Measurements from ENCODE around the gene IMPG2.

Gene IMPG2

DNA sequence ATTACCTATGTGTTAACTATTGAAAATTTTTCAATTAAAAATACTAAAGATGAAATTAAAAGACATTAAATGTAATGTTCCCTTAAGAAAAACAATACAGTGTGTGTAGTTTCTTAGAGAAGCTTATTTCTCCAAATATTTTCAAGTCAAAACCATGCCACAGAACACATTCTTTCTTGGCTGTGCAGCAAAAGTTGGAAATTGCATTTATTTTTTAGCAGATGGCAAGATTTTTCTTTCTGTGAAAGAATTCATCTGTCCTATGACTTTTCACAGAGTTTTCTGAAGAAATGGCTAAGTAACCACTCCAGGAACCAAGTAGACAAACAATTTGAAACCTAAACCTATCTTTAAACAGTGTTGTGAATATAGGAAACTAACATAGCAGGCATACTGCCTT lies 47.2 kb downstream of the IMPG2 start:
- no peak for DNase-seq

DNA sequence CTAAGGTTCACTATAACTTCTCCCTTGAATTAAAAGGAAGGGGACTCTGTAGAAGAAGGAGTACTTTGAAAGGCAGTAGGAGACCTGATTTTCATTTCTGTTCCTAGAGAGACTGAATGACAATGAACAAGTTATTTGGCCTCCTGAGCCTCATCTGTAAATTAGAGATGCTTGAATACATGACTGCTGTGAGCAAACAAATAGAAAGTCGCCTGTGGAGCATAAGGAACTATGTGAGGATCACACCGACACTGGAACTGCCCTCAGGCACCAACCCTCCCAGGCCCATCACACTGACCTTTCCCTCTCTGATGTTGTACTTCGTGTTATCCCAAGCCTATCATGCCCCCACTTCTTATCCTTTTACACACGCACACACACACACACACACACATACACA lies 48.6 kb downstream of the IMPG2 start:
- no peak for DNase-seq

GRCh38 chr3:101270149-101270548 lies 50.2 kb downstream of the IMPG2 start:
- no peak for DNase-seq

DNA sequence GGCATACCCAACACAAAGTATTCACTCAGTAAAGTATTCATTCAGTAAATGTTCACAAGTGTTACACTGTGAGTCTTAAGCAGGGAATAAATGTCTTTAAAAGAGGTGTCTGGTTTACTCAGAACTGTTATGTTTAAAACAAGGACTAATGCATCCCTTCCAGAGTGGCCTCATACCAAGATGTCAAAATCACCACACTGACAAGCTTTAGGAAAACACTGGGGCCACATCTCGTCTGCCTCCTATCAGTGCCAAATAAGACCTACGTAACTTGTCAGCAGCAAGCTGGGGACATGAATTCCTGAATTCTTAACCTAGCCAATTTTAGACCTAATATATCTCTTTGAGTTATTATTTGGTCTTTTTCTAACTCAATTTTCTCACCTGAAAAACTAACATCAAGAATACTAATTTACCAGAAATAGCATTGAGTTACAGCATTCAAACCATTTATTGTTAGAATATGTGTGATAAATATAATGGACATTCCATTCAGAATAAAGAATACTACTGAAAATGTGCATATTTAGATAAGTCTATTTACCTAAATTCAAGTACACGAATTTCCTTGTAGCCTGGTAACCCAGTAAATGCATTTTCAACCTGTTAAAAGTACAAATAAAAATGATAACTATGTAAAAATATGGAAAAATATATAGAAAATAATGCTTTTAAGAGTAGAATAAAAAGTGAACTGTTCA lies 51.3 kb downstream of the IMPG2 start:
- DNase-seq = no peak

DNA sequence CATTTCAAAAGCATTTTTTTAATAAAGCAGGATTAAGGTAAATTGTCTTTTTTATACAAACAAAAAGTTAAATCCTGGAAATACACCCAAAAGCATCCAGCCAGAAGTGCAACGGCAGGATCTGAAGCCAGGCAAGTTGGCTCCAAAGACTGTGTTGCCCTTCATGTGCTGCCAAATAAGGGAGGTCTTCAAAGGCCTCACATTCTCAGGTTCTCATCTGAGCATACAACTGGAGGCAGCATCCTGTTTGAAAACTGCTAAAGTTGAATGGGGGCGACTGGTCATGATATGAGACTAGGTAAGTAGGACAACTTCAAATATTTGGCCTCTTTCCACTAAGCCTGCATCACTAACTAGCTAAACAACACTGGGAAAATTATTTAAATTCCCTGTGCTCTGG lies 52.2 kb downstream of the IMPG2 start:
- DNase-seq = no peak

DNA sequence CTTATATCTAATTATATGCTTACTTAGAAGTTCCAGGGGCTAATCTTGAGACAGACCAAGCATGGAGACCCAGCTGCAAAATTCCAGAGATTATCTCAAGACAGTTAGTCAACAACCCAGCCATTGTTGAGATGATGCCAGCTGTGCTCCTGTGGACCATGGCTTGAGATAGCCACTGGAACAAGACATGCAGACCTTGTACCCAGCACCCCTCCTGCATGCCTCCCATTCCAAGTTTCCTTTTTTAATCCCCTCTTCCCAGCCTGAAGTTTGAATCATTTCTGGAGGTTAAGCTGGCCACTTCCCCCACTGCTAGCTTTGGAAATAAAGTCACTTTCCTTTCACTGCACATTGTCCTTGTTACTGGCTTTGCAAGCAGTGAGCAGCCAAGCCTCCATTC lies 53.8 kb downstream of the IMPG2 start:
- DNase-seq = no peak

DNA sequence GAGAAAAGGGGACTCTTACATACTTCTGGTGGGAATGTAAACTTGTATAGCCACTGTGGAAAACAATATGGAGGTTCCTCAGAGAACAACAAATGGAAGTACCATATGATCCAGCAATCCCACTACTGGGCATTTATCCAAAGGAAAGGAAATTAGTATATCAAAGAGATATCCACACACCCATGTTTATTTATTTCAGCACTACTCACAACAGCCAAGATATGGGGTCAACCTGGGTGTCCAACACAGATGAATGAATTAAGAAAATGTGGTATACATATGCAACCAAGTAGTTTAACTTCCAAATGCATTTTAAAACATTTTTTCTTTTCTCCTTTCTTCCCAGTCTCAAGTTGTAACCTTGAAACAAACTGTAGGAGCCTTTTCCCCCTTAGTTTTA lies 54.3 kb downstream of the IMPG2 start:
- no peak for DNase-seq

DNA sequence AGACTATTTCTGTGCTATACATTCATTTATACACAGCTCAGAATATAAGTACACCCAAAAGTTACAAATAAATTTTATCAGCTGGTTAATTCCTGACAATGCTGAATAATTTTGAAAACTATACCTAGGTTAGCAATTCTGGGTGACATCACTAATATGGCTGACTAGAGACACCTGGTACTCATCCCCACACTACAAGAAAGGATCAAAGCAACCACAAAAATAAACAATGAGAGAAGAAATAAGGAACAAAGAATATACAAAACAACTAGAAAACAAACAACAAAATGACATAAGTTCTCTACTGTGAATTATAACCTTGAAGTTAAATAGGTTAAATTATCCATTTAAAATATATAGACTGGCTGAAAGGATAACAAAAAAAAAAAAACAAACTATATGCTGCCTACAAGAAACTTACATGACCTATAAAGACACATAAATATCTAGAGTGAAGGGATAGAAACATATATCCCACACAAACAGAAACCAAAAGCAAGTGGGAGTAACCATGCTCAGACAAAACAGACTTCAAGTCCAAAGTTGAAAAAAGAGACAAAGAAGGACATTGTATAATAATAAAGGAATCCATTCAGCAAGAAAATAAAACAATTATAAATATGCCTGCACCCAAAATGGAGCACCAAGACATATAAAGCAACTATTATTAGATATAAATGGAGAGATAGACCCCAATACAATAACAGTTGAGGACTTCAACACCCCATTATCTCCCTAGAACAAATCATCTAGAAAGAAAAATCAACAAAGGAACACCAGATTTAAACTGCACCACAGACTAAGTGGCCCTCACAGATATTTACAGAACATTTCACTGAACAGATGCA lies 57.8 kb downstream of the IMPG2 start:
- DNase-seq = no peak

- DNase-seq = no peak
Measured at GRCh38 chr3:101261506-101261905, 58.9 kb downstream of the IMPG2 start.

DNA sequence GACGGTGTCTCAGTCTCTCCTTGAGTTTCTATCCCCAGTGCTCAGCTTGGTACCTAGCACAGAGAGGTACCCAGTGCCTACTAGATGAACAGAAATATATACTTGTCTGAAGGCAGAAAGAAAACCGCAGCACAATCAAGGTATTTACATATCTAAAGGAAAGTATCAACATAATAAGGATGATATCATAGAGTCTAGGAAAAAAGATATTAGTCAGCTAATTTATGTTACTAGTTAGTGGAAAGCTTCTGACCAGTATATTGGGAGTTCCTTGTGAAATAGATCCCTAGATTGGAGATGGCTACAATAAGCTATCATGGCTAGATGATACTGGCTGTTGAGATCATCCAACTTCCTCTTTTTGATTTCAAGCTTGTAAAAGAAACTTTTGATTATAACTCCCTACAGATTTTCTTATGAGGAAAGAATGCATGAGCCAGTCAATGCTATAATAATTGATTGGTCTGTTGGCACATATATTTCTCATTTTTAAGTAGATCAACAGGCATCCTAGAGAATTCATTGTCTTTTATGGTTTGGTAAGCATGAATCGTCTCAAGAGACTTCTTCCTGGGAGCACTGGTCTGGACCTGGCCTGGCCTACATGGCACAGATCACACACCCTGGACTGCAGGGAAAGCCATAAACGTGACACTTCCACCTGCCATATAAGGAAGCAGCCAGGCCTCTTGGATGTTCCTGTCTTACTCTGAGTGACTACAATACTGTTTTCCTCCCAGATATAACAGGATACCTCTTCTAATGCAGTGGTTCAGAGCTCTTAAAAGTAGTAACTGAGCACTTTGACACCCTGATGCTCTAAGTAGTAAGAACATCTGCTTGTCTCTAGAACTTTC lies 60.7 kb downstream of the IMPG2 start:
- no peak for DNase-seq

DNA sequence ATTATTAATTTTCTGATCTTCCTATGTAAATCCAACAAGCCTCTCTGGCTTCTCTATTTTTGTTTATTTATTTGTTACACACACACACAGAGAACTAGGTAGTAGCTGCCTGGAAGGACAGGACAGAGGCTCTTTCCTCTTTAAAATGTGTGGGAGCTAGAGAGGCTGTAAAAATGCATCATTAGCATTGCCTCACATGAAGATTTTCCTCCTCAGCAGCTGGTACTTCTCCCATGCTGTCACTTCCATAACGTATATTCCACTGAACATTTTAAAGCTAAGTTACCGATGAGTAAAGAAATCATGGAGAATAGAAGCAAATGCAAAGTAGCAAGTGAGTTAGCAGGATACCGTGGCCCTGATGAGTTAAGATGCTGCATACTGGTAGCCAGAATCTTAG lies 63.9 kb downstream of the IMPG2 start:
- no peak for DNase-seq

DNA sequence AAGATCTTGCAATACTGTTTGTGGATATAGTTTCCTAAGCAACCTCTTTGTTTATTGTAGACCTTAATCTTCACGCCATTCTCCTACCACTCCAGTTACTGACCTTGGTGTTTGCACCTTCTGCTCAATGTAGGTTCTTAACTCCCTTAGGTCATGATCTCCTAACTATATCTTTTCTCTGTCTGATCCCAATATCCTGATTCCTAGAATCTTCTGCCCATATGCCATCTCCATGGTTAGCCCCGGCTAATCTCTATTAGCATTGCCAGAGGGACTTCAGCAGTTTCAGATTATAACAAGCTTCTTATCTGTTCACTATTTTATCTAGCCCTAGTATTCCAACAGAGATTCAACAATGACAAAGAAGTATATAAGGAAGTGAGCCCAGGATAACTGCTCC lies 64.9 kb downstream of the IMPG2 start:
- DNase-seq = no peak

- no peak for DNase-seq
Measured at GRCh38 chr3:101253396-101253795, 67.0 kb downstream of the IMPG2 start.

GRCh38 chr3:101252945-101253344 lies 67.4 kb downstream of the IMPG2 start:
- DNase-seq = no peak

DNA sequence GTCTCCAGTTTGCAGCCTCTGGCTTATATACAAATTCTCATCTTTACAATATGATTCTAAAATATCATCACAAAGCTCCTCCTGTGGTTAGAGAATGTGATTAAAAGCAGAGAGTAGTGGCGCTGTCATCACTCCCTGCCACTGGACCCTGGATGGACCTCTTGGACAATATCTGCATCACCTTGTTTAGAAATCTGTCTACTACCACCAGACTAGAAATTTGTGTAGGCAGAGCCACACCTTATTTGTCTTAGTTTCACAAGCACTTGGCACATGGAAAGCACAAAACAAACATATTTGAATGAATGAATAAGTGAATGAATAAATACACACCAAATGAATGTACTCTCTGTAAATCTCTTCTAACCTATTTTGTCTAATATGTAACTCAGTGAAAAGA lies 68.1 kb downstream of the IMPG2 start:
- DNase-seq = no peak

DNA sequence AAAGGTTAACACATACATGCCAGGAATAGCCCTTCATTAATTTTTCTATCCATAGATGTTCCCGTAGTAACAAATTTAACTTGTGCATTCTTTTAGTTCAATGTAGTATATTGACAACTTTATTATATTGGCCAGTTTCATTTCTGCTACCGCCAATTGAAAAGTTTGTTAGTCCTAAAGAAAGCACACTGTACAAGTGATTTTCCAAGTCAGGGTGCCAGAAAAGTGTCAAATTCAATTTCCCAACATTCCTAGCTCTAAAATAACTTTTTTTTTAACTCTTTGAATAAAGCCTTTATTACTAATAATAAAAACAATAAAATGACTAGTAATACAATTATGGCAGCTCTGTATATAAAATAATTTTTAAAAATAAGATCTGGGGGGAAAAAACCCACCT lies 68.9 kb downstream of the IMPG2 start:
- DNase-seq = no peak

DNA sequence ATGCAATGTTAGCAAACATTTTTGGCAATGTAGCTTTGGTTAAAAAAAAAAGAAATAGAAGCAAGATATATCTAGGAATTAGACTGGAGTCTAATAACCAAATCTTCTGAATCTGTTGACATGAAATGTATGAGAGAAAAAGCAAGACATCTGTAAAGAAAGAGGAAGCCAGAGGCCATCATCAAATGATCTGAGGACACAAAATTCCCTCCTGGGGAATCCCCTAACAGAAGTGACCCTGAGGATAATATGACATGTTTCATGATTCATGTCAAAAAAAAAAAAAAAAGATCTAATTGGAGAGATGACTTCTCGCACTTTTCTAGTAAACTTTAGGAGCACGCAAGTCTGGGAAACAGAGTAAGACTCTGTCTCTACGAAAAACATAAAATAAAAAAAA lies 70.9 kb downstream of the IMPG2 start:
- no peak for DNase-seq

GRCh38 chr3:101248736-101249135 lies 71.6 kb downstream of the IMPG2 start:
- no peak for DNase-seq

- no peak for DNase-seq
Measured at GRCh38 chr3:101244212-101244575, 76.2 kb downstream of the IMPG2 start.

DNA sequence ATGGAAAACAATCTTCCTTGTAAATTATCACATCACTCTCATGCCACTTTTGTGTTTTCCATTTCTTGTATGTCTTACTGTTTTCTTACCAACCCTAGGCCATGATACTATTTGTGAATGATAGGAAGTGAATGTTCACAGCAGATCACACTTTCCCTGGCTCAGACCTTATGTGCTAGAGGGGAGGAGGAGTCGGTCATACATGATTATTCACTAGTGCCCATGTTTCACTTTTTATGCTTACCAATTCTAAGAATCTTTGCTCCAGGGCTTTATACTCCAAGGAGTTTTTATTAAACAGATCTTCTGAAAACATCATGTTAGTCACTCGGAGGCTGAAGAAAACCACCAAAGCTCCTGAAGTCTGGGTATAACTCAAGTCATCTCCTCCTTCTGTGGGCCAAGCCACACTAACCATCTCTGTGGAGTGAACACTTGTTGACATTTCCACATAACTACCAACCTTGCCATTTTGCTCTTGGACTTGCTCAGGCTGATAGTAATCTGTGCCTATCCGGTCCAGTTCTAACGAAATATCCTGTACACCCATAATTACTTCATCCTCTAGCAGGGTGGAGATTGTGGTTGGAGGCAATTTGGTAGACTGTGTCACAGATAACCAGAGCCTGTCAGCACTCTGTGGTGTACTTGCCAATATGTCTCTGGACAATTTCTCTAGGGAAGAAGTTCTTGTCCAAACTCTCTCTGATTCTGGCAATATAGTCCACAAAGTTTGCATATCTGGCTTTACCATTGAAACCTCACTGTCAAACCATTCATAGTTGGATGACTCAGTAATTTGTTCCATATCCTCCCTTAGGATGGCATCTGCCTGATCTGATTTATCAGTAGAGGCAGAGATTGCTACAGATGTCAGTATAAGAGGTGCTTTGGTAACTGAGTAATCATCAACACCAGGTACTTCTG lies 76.8 kb downstream of the IMPG2 start:
- no peak for DNase-seq

DNA sequence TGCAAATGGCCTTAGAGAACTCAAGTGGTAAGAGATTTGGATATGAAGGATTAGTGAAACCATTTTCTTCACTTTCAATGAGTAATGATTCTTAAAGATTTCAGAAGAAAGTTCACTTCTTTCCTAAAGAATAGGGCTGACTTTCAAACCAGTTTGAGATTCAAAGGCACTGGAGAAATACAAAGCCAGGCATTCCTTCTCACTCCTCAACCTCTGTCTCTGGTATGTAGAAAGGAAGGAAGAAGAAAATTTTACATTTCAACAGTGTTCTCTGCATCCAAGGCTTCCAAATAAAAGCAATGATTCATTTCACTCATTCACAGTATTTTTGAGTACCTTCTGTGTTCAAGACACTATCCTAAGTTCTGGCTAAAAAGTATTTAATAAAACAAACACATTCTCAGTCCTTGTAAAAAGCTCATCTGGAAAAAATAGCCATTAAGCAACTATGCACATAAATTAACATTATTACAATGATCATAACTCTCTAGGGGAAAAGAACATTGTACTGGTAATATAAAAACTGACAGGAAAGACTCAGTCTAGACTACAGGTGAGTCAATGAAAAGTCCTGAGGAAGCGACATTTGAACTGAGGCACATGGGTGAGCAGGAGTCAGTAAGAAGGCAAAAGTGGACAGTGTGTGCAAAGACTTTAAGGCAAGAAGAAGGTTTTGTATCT lies 79.5 kb downstream of the IMPG2 start:
- no peak for DNase-seq

- no peak for DNase-seq
Measured at GRCh38 chr3:101235048-101235447, 85.3 kb downstream of the IMPG2 start.
